ENCODE results near the gene JAZF1.

Gene JAZF1

DNA sequence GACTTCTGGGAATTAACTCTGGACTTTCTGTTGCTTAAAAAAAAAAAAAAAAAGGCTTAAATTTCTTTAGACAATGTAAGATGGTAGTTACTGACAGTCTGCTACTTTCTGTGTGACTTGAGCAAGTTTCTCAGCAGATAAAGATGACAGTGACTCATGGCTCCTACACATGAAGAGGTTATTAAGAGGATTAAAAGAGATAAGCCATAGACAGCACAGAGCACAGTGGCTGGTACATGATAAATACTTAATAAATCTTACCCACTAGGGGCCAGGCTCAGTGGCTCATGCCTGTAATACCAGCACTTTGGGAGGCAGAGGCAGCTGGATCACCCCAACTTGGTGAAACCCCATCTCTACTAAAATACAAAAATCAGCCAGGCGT is 174.8 kb downstream of the JAZF1 start:
- TF ChIP-seq EZH2 (IDR thresholded peaks at IDR 0.05; ENCODE audit: borderline replicate concordance, low read length), result no peak
- no peaks in the 10 kb centered on the region for H3K79me2 ChIP-seq (ENCODE audit: insufficient read depth, low read length)
- H3F3A ChIP-seq (ENCODE audit: insufficient read depth, low read length), result no peaks in the 10 kb centered on the region
- no peaks in the 10 kb centered on the region for H3K27me3 ChIP-seq (ENCODE audit: insufficient read depth, low read length)
- no peak overlapping the region for H3K9ac ChIP-seq (ENCODE audit: low read length)
- no peaks in the 10 kb centered on the region for H3K9me2 ChIP-seq (ENCODE audit: low read depth, low read length)
- H4K20me1 ChIP-seq (ENCODE audit: insufficient read depth, low read length), result no peaks in the 10 kb centered on the region
- no peak overlapping the region for H2AFZ ChIP-seq (ENCODE audit: low read length)
- no peaks in the 10 kb centered on the region for H3K4me1 ChIP-seq (ENCODE audit: insufficient read depth, low read length, severe bottlenecking)
- H3K4me2 ChIP-seq (ENCODE audit: low read length), result no peak overlapping the region
- H3K27ac ChIP-seq (ENCODE audit: low read depth, low read length, poor library complexity, severe bottlenecking), result no peak overlapping the region
- no peaks in the 10 kb centered on the region for H3K9me3 ChIP-seq (ENCODE audit: low read length)
- no peak overlapping the region for H3K4me3 ChIP-seq (ENCODE audit: low read depth, low read length, poor library complexity, severe bottlenecking)
- no peaks in the 10 kb centered on the region for H3K36me3 ChIP-seq (ENCODE audit: insufficient read depth, low read length)

GRCh38 chr7:28005075-28005846 is 175.3 kb downstream of the JAZF1 start:
- no peak for TF ChIP-seq EZH2 (IDR thresholded peaks at IDR 0.05; ENCODE audit: borderline replicate concordance, low read length)
- TF ChIP-seq, protein P1, sequence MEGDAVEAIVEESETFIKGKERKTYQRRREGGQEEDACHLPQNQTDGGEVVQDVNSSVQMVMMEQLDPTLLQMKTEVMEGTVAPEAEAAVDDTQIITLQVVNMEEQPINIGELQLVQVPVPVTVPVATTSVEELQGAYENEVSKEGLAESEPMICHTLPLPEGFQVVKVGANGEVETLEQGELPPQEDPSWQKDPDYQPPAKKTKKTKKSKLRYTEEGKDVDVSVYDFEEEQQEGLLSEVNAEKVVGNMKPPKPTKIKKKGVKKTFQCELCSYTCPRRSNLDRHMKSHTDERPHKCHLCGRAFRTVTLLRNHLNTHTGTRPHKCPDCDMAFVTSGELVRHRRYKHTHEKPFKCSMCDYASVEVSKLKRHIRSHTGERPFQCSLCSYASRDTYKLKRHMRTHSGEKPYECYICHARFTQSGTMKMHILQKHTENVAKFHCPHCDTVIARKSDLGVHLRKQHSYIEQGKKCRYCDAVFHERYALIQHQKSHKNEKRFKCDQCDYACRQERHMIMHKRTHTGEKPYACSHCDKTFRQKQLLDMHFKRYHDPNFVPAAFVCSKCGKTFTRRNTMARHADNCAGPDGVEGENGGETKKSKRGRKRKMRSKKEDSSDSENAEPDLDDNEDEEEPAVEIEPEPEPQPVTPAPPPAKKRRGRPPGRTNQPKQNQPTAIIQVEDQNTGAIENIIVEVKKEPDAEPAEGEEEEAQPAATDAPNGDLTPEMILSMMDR (IDR thresholded peaks at IDR 0.05; ENCODE audit: low read length), result no peak
- no peak overlapping the region for H3K9ac ChIP-seq (ENCODE audit: low read length)
- no peaks in the 10 kb centered on the region for H4K20me1 ChIP-seq (ENCODE audit: insufficient read depth, low read length)
- H3K27me3 ChIP-seq (ENCODE audit: insufficient read depth, low read length), result no peaks in the 10 kb centered on the region
- H3K9me2 ChIP-seq (ENCODE audit: low read depth, low read length), result no peaks in the 10 kb centered on the region
- H3K9me3 ChIP-seq (ENCODE audit: low read length), result no peaks in the 10 kb centered on the region
- no peaks in the 10 kb centered on the region for H3F3A ChIP-seq (ENCODE audit: insufficient read depth, low read length)
- H3K4me3 ChIP-seq (ENCODE audit: low read depth, low read length, poor library complexity, severe bottlenecking), result no peak overlapping the region
- H3K4me2 ChIP-seq (ENCODE audit: low read length), result no peak overlapping the region
- H3K4me1 ChIP-seq (ENCODE audit: insufficient read depth, low read length, severe bottlenecking), result no peaks in the 10 kb centered on the region
- no peak overlapping the region for H2AFZ ChIP-seq (ENCODE audit: low read length)
- H3K27ac ChIP-seq (ENCODE audit: low read depth, low read length, poor library complexity, severe bottlenecking), result no peak overlapping the region
- no peaks in the 10 kb centered on the region for H3K79me2 ChIP-seq (ENCODE audit: insufficient read depth, low read length)
- no peaks in the 10 kb centered on the region for H3K36me3 ChIP-seq (ENCODE audit: insufficient read depth, low read length)

DNA sequence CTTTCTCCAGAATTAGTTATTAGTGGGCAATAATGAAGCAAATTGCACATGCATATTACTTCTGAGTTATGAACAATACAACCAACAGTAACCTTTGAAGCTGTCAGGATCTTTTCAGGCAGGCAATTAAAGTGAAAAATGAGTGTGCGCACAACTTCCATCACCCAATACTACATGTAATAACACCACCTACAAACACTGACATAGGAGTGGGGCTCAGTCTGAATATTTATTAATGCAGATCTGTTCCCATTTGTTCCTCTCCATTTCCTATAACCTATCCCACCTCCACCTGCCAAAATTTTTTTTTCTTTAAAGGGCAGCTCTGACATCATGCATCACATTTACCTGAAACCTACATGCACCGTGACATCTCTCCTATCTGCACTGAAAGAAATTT is 177.2 kb downstream of the JAZF1 start:
- TF ChIP-seq EZH2 (IDR thresholded peaks at IDR 0.05; ENCODE audit: borderline replicate concordance, low read length), result no peak
- TF ChIP-seq, protein P1 (IDR thresholded peaks at IDR 0.05; ENCODE audit: low read length), result no peak
- no peak overlapping the region for H3K27ac ChIP-seq (ENCODE audit: low read depth, low read length, poor library complexity, severe bottlenecking)

DNA sequence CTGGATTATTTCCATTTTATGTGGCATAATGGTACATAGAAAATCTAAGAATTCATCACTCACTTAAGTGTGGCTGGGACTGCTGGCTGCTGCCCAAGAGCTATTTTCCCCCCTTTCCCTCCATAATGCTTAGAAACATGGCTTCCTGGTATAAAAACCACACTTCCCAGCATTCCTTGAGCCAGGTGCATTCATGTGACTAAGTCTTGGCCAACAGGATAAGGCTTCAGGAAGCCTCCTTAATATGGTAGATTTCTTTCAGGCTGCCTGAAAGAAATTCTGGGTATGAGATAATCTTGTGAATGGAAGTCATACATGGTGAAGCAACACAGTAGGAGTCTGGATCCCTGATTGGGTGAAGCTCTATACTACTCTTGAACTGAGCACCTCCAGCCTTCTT is 178.0 kb downstream of the JAZF1 start:
- Histone ChIP-seq H3K4me1 (ENCODE audit: insufficient read depth, low read length, severe bottlenecking) (no peaks in the 10 kb centered on the region), H2AFZ (ENCODE audit: low read length) (no peak overlapping the region), H3K4me2 (ENCODE audit: low read length) (no peak overlapping the region), H3K9me2 (ENCODE audit: low read depth, low read length) (no peaks in the 10 kb centered on the region), H4K20me1 (ENCODE audit: insufficient read depth, low read length) (no peaks in the 10 kb centered on the region), H3K36me3 (ENCODE audit: insufficient read depth, low read length) (no peaks in the 10 kb centered on the region), H3K79me2 (ENCODE audit: insufficient read depth, low read length) (no peaks in the 10 kb centered on the region), H3F3A (ENCODE audit: insufficient read depth, low read length) (no peaks in the 10 kb centered on the region), H3K27me3 (ENCODE audit: insufficient read depth, low read length) (no peaks in the 10 kb centered on the region), H3K9ac (ENCODE audit: low read length) (no peak overlapping the region), H3K4me3 (ENCODE audit: low read depth, low read length, poor library complexity, severe bottlenecking) (no peak overlapping the region), H3K9me3 (ENCODE audit: low read length) (no peaks in the 10 kb centered on the region), H3K27ac (ENCODE audit: low read depth, low read length, poor library complexity, severe bottlenecking) (no peak overlapping the region)
- no peak for TF ChIP-seq EZH2 (IDR thresholded peaks at IDR 0.05; ENCODE audit: borderline replicate concordance, low read length)
- TF ChIP-seq, protein P1 (IDR thresholded peaks at IDR 0.05; ENCODE audit: low read length), result no peak

More for the DNA sequence above, 177.2 kb downstream of the JAZF1 start:
- Histone ChIP-seq H3K79me2 (ENCODE audit: insufficient read depth, low read length) (no peaks in the 10 kb centered on the region), H3F3A (ENCODE audit: insufficient read depth, low read length) (no peaks in the 10 kb centered on the region), H3K4me2 (ENCODE audit: low read length) (no peak overlapping the region), H3K9ac (ENCODE audit: low read length) (no peak overlapping the region), H3K4me3 (ENCODE audit: low read depth, low read length, poor library complexity, severe bottlenecking) (no peak overlapping the region), H3K27me3 (ENCODE audit: insufficient read depth, low read length) (no peaks in the 10 kb centered on the region), H3K36me3 (ENCODE audit: insufficient read depth, low read length) (no peaks in the 10 kb centered on the region), H2AFZ (ENCODE audit: low read length) (no peak overlapping the region), H3K9me2 (ENCODE audit: low read depth, low read length) (no peaks in the 10 kb centered on the region), H4K20me1 (ENCODE audit: insufficient read depth, low read length) (no peaks in the 10 kb centered on the region), H3K4me1 (ENCODE audit: insufficient read depth, low read length, severe bottlenecking) (no peaks in the 10 kb centered on the region), H3K9me3 (ENCODE audit: low read length) (no peaks in the 10 kb centered on the region)

Measured in OCI-LY1 (cell line).